Stomach (tissue), 4 donors: ENCODE measurements around the gene DPP6.
A peak's percentile ranks its signal among the peaks of the same experiment; 100 is the strongest.

Source experiments
- EP300 ChIP-seq: sonication (generic); formaldehyde crosslinking; IDR thresholded peaks from one replicate; pipeline ENCODE4 v1.6.1; 2017; ENCODE audit warnings: antibody characterized with exemption
- POLR2A ChIP-seq, 4 donors: fragments of 450-650 bp; IDR thresholded peaks; one replicate each; pipeline ENCODE4 v1.6.1; 2016; ENCODE audit warnings: antibody characterized with exemption in 4 of 4, control low read depth in 2 of 4, mild to moderate bottlenecking in 1 of 4, moderate library complexity in 1 of 4
- POLR2AphosphoS5 ChIP-seq, 3 donors: sonication (generic); formaldehyde crosslinking; IDR thresholded peaks; one replicate each; pipeline ENCODE4 v1.6.1; 2016; ENCODE audit warnings: antibody characterized with exemption in 3 of 3
- TF ChIP-seq, protein P1 (sequence below), 7 experiments: fragments of 450-650 bp in 4 of 7; fragments of 200-600 bp in 3 of 7; sonication (generic) in 3 of 7; IDR thresholded peaks; one replicate each; pipeline ENCODE4 v1.5.1; 2016 to 2019; ENCODE audit warnings: antibody characterized with exemption in 7 of 7, control low read depth in 2 of 7, mild to moderate bottlenecking in 1 of 7

- TF ChIP-seq, protein P1, sequence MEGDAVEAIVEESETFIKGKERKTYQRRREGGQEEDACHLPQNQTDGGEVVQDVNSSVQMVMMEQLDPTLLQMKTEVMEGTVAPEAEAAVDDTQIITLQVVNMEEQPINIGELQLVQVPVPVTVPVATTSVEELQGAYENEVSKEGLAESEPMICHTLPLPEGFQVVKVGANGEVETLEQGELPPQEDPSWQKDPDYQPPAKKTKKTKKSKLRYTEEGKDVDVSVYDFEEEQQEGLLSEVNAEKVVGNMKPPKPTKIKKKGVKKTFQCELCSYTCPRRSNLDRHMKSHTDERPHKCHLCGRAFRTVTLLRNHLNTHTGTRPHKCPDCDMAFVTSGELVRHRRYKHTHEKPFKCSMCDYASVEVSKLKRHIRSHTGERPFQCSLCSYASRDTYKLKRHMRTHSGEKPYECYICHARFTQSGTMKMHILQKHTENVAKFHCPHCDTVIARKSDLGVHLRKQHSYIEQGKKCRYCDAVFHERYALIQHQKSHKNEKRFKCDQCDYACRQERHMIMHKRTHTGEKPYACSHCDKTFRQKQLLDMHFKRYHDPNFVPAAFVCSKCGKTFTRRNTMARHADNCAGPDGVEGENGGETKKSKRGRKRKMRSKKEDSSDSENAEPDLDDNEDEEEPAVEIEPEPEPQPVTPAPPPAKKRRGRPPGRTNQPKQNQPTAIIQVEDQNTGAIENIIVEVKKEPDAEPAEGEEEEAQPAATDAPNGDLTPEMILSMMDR (IDR thresholded peaks at IDR 0.05): peak in 4 of 7 experiments; percentile 40 to 59 (median 42)
- TF ChIP-seq POLR2A (IDR thresholded peaks at IDR 0.05): no peak
- TF ChIP-seq POLR2AphosphoS5 (IDR thresholded peaks at IDR 0.05): no peak
- no peak for TF ChIP-seq EP300
Observed at GRCh38 chr7:154503962-154504550, 451.9 kb downstream of the DPP6 start.
